A549 (cell line): ENCODE data around the gene ARL4A. TPM values are rescaled to one million over a fixed set of nuclear protein-coding genes. Genes with fewer than 3 reads are reported as not detected.

Source experiments
- ATAC-seq, 2 experiments: fragments of 200-7000 bp in 1 of 2; fragments of >200 bp in 1 of 2; cut with Nextera tagmentation in 1 of 2; cut with Tn5 transposase in 1 of 2; 3 replicates each; pipeline versions ENCODE4 v1.8.0 to v1.9.1; 2018 to 2020; ENCODE audit warnings: mild to moderate bottlenecking in 1 of 2, moderate library complexity in 1 of 2
- CTCF ChIA-PET: fragments of 300-600 bp; sonication (Branson Sonifier 250); formaldehyde crosslinking; extraction: SDS; loops from one replicate; lab custom pipeline; 2021; ENCODE audit warnings: antibody characterized with exemption, inconsistent platforms; lab: Yijun Ruan, JAX
- POLR2A ChIA-PET: fragments of 350-600 bp; formaldehyde crosslinking; extraction: SDS; loops from one replicate; lab custom pipeline; 2021; ENCODE audit warnings: antibody characterized with exemption, inconsistent platforms; lab: Yijun Ruan, JAX
- DNase-seq, 2 experiments: peaks; one replicate each; pipeline versions ENCODE4 v3.0.0 to v3.0.0-alpha.2; 2011 to 2016; ENCODE audit warnings: low read depth in 1 of 2, low spot score in 1 of 2
- FAIRE-seq: peaks from 2 replicates; lab custom pipeline; 2011; peaks lifted over from hg19 to GRCh38; lab: Jason Lieb, UNC
- H3K27ac ChIP-seq, 2 experiments: fragments of >200 bp; sonication (Bioruptor Twin); formaldehyde crosslinking; 3 replicates each; pipeline ENCODE4 v1.5.1; 2016 to 2017
- H3K4me1 ChIP-seq: fragments of >200 bp; sonication (Bioruptor Twin); formaldehyde crosslinking; 3 replicates; pipeline ENCODE4 v1.6.1; 2016
- H3K4me2 ChIP-seq: fragments of >200 bp; sonication (Bioruptor Twin); formaldehyde crosslinking; 3 replicates; pipeline ENCODE4 v1.6.1; 2016
- H3K4me3 ChIP-seq: fragments of >200 bp; sonication (Bioruptor Twin); formaldehyde crosslinking; 3 replicates; pipeline ENCODE4 v1.5.1; 2016
- H3K9me3 ChIP-seq: fragments of >200 bp; sonication (Bioruptor Twin); formaldehyde crosslinking; 3 replicates; pipeline ENCODE4 v1.6.1; 2016
- CBX2 ChIP-seq: fragments of 200-600 bp; sonication (generic); IDR thresholded peaks from 2 replicates; pipeline ENCODE4 v1.6.1; 2016; ENCODE audit warnings: low read depth, mild to moderate bottlenecking, borderline replicate concordance
- CEBPB ChIP-seq, 2 experiments: fragments of >200 bp in 1 of 2; sonication (Bioruptor Twin) in 1 of 2; formaldehyde crosslinking in 1 of 2; IDR thresholded peaks; 2 replicates each; pipeline ENCODE4 v1.6.1; 2012 to 2016
- CHD2 ChIP-seq: fragments of 150-350 bp; IDR thresholded peaks from 2 replicates; pipeline ENCODE4 v1.6.1; 2014; ENCODE audit warnings: low read length; ENCODE audit not compliant: partially characterized antibody
- CTCF ChIP-seq: fragments of >200 bp; sonication (Bioruptor Twin); formaldehyde crosslinking; IDR thresholded peaks from 3 replicates; pipeline ENCODE4 v1.5.1; 2016
- ESRRA ChIP-seq: fragments of 150-350 bp; IDR thresholded peaks from 2 replicates; pipeline ENCODE4 v1.6.1; 2014; ENCODE audit warnings: mild to moderate bottlenecking, low read length, borderline replicate concordance
- FOXS1 ChIP-seq: fragments of 250-450 bp; sonication (Bioruptor Pico); IDR thresholded peaks from 2 replicates; pipeline ENCODE4 v1.5.0; 2020; ENCODE audit warnings: mild to moderate bottlenecking, moderate library complexity
- GATA3 ChIP-seq: IDR thresholded peaks from 2 replicates; pipeline ENCODE4 v1.6.1; 2012; ENCODE audit warnings: borderline replicate concordance
- HEYL ChIP-seq: fragments of 250-450 bp; sonication (Bioruptor Pico); IDR thresholded peaks from 2 replicates; pipeline ENCODE4 v1.8.0; 2021; ENCODE audit warnings: mild to moderate bottlenecking, moderate library complexity
- HOXB5 ChIP-seq: fragments of 250-450 bp; sonication (Bioruptor Pico); IDR thresholded peaks from 2 replicates; pipeline ENCODE4 v1.5.0; 2020; ENCODE audit warnings: mild to moderate bottlenecking, moderate library complexity
- JUN ChIP-seq, 2 experiments: fragments of >200 bp; sonication (Bioruptor Twin); formaldehyde crosslinking; IDR thresholded peaks; 2 replicates in 1 of 2; 3 replicates in 1 of 2; pipeline ENCODE4 v1.6.1; 2016 to 2017
- JUNB ChIP-seq: fragments of >200 bp; sonication (Bioruptor Twin); formaldehyde crosslinking; IDR thresholded peaks from 2 replicates; pipeline ENCODE4 v1.6.1; 2016
- KDM1A ChIP-seq: fragments of 200-600 bp; sonication (generic); IDR thresholded peaks from 2 replicates; pipeline ENCODE4 v1.6.1; 2016; ENCODE audit warnings: low read depth, mild to moderate bottlenecking
- MAFK ChIP-seq: fragments of 450-650 bp; IDR thresholded peaks from 2 replicates; pipeline ENCODE4 v1.6.1; 2014; ENCODE audit not compliant: partially characterized antibody
- MAX ChIP-seq: IDR thresholded peaks from 2 replicates; pipeline ENCODE4 v1.6.1; 2012
- MAZ ChIP-seq: fragments of 150-350 bp; IDR thresholded peaks from 2 replicates; pipeline ENCODE4 v1.6.1; 2014; ENCODE audit warnings: antibody characterized with exemption, low read depth, low read length, borderline replicate concordance
- MYC ChIP-seq: IDR thresholded peaks from 2 replicates; pipeline ENCODE4 v1.6.1; 2012; ENCODE audit warnings: mild to moderate bottlenecking, inconsistent platforms, low read length, improper control_type of control experiment, borderline replicate concordance
- PBX3 ChIP-seq: IDR thresholded peaks from 2 replicates; pipeline ENCODE4 v1.6.1; 2012
- RAD21 ChIP-seq, 2 experiments: fragments of >200 bp in 1 of 2; sonication (Bioruptor Twin) in 1 of 2; formaldehyde crosslinking in 1 of 2; IDR thresholded peaks in 1 of 2; conservative IDR thresholded peaks in 1 of 2; 2 replicates in 1 of 2; 3 replicates in 1 of 2; pipeline ENCODE4 v1.6.1; 2012 to 2018; ENCODE audit warnings: inconsistent platforms in 1 of 2
- REST ChIP-seq: fragments of 200-600 bp; sonication (generic); IDR thresholded peaks from 2 replicates; pipeline ENCODE4 v1.6.1; 2016; ENCODE audit warnings: antibody characterized with exemption, mild to moderate bottlenecking, moderate library complexity
- RFX5 ChIP-seq: fragments of 450-650 bp; IDR thresholded peaks from 2 replicates; pipeline ENCODE4 v1.7.1; 2014; ENCODE audit warnings: antibody characterized with exemption, mild to moderate bottlenecking, moderate library complexity
- SMC3 ChIP-seq: fragments of >200 bp; sonication (Bioruptor Twin); formaldehyde crosslinking; IDR thresholded peaks from 3 replicates; pipeline ENCODE4 v1.6.1; 2018; ENCODE audit warnings: inconsistent platforms
- TFCP2L1 ChIP-seq: fragments of 250-450 bp; sonication (Bioruptor Pico); IDR thresholded peaks from 2 replicates; pipeline ENCODE4 v1.5.0; 2021; ENCODE audit warnings: mild to moderate bottlenecking
- USF2 ChIP-seq: fragments of 450-650 bp; IDR thresholded peaks from 2 replicates; pipeline ENCODE4 v1.6.1; 2014; ENCODE audit warnings: antibody characterized with exemption
- ZFP36 ChIP-seq: fragments of 450-650 bp; IDR thresholded peaks from 2 replicates; pipeline ENCODE4 v1.6.1; 2014; ENCODE audit warnings: borderline replicate concordance; ENCODE audit not compliant: partially characterized antibody
- WGBS: methylation state at CpG from one replicate; pipeline ENCODE4 v1.1.6; 2017; ENCODE audit errors: missing lambda C conversion rate; 5-methylcytosine and 5-hydroxymethylcytosine counted together
- polyA plus RNA-seq, 4 experiments: library from polyadenylated mRNA; depleted of rRNA in 3 of 4; stranded (reverse); fragments of >200 nt; fragmentation: RNase III in 1 of 4; extraction: RNeasy Plus Mini Kit Qiagen cat#74134 plus additional on column Dnase treatment in 1 of 4; gene quantifications; 2 replicates in 3 of 4; 3 replicates in 1 of 4; pipeline ENCODE4 v1.2.3, GENCODE V29; 2011 to 2017

ARL4A gene
- polyA plus RNA-seq, 2 of the 4 experiments (the other 2 are of a cell fraction) = 51.9 to 76.1 TPM

- Histone ChIP-seq H3K4me2 (peak overlapping the region; percentile 93), H3K27ac (peak overlapping the region; percentile 98 to 99), H3K9me3 (no peaks in the 10 kb centered on the region), H3K4me1 (peaks cover 35% of the 10 kb centered on the region; the same call in 2 of the 3 replicates), H3K4me3 (peak overlapping the region; percentile 92)
- POLR2A ChIA-PET = interaction anchor here (0.7 to 3.2 kb wide), 6 partner anchors 26 to 433 kb away, joined by 5 to 43 read pairs (median 20); no protein-coding TSS in a partner anchor
- peak; percentile 47 for TF ChIP-seq MAFK
- no peak for TF ChIP-seq GATA3
- no peak for TF ChIP-seq REST
- TF ChIP-seq RAD21 (conservative IDR thresholded peaks at IDR 0.05 in 1 of 2, IDR thresholded peaks at IDR 0.05 in 1 of 2) = peak; percentile 88 to 95
- peak; percentile 61 for TF ChIP-seq CTCF
- TF ChIP-seq SMC3 = peak; percentile 81
- peak; percentile 92 for FAIRE-seq
- CTCF ChIA-PET = interaction anchor here (0.7 to 8.4 kb wide), 84 partner anchors 10 to 899 kb away, joined by 3 to 122 read pairs (median 8); no protein-coding TSS in a partner anchor
- WGBS = 5% methylated on average over 13 of the region's 13 CpGs
- DNase-seq = peak; percentile 71 to 89
- peak; percentile 57 to 64 for ATAC-seq
These were observed 1.9 kb upstream of the ARL4A start for GRCh38 chr7:12685550-12685949.

- WGBS = 1% methylated on average over 29 of the region's 54 CpGs
- TF ChIP-seq JUN (IDR thresholded peaks at IDR 0.05) (peak; percentile 6 to 66; a peak in 4 of 5 replicates), CEBPB (IDR thresholded peaks at IDR 0.05) (peak in 1 of 2 experiments; percentile 56; a peak in 1 of 4 replicates), MYC (peak; percentile 83; the same call in 1 of the 2 replicates), RFX5 (peak; percentile 67), HEYL (no peak), CTCF (peak; percentile 82), FOXS1 (CRISPR knock-in tag) (0 out of 2 replicates have a peak, but pooled peaks have one; percentile 21), USF2 (peak; percentile 94), ESRRA (no peak), MAX (peak; percentile 95), TFCP2L1 (CRISPR knock-in tag) (no peak), ZFP36 (no peak), SMC3 (peak; percentile 46; the same call in 2 of the 3 replicates), CHD2 (no peak), JUNB (no peak; the same call in none of the 2 replicates), CBX2 (no peak), KDM1A (no peak), HOXB5 (CRISPR knock-in tag) (peak; percentile 22; the same call in 1 of the 2 replicates), PBX3 (0 out of 2 replicates have a peak, but pooled peaks have one; percentile 11), MAZ (peak; percentile 66; the same call in 1 of the 2 replicates)
These were observed 1.1 kb upstream of the ARL4A start for GRCh38 chr7:12686234-12686890.

More at GRCh38 chr7:12686234-12686890, 1.1 kb upstream of the ARL4A start:
- peak overlapping the region; percentile 93 for H3K4me2 ChIP-seq
- CTCF ChIA-PET = interaction anchor here (0.6 to 8.4 kb wide), 112 partner anchors 8 to 593 kb away, joined by 3 to 122 read pairs (median 6); no protein-coding TSS in a partner anchor
- H3K4me1 ChIP-seq = peaks cover 39% of the 10 kb centered on the region; the same call in 2 of the 3 replicates
- peak overlapping the region; percentile 98 to 99 for H3K27ac ChIP-seq
- POLR2A ChIA-PET = interaction anchor here (0.7 to 3.2 kb wide), 25 partner anchors 10 to 1303 kb away, joined by 3 to 43 read pairs (median 6); partner anchors contain the start of gene ETV1
- no peaks in the 10 kb centered on the region for H3K9me3 ChIP-seq
- DNase-seq (peak; percentile 91 to 100), ATAC-seq (peak; percentile 84 to 87), FAIRE-seq (peak; percentile 89)
- peak overlapping the region; percentile 92 for H3K4me3 ChIP-seq
